Measurements from ENCODE around the gene PRKCA.

PRKCA gene

DNA sequence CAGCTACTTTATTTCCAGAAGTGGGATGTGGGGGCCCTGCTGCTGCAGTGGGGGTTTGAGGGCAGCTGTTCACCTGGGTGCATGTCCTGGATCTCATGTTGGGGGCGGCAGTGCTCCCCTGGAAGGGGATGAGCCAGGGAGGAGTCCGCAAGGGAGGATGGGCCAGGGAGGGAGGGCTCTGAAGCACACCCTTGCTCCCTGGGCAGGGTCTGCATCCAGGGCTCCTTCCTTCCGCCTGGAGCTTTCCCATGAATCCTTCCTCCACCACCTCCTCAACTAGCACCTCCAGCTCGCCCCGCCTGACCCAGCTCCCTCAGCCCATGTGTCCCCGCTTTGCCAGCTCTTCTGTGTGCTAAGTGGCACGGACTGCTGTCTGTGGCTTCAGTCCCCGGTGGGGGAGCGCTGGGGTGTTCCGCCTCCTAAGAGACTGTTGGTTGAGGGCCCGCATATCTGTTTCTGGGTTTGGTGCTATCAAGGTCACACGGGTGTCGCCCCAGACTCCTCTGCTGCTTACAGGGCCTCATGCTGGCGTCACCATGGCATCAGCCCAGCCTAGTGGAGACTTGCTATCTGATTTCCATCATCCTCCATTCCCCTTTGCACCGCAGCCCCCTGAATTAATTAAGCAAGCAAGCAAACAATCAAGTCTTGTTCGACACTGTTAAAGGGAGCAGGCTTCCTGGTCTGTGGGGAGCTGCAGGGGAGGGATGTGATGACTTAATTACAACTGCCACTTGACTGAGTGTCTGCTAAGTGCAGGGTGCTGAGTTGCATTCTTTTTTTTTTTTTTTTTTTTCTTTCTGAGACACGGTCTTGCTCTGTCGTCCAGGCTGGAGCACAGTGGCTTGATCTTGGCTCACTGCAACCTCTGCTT lies 71.8 kb downstream of the PRKCA start:
- no peak overlapping the region for H3K4me3 ChIP-seq (ENCODE audit: low read depth in 1 of 2, low read length in 2 of 2)
- peaks cover 9% of the 10 kb centered on the region for H3K4me1 ChIP-seq (ENCODE audit: insufficient read depth, low read length)
- no peak overlapping the region for H3K27ac ChIP-seq (ENCODE audit: low read depth, low read length)
- H3K9ac ChIP-seq (ENCODE audit: low read length) = no peak overlapping the region
- no peaks in the 10 kb centered on the region for H3K27me3 ChIP-seq (ENCODE audit: control insufficient read depth in 1 of 2, insufficient read depth in 2 of 2, low read length in 2 of 2)
- H3K9me3 ChIP-seq (ENCODE audit: low read length) = no peaks in the 10 kb centered on the region
- no peaks in the 10 kb centered on the region for H3K36me3 ChIP-seq (ENCODE audit: insufficient read depth, low read length)

DNA sequence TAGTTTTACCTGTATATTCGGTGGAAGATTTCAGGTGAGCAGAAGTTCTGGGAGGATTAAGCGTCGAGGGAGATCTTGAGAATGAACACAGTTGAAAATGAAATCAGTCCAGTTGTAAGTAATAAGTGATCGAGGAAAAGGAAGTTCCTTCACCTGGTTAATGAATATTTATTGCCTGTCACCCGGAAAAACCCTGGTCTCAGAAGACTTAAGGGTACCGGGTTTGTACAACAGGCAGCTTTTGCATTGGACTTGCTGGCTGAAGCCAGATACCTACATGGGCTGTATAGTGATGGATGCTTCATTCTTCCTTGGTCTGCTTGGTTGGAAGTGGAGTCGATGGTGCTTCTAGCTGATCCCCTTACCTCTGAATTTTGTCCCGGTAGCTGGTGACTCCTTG lies 72.7 kb downstream of the PRKCA start:
- Histone ChIP-seq H3K9ac (ENCODE audit: low read length) (no peak overlapping the region), H3K27ac (ENCODE audit: low read depth, low read length) (no peak overlapping the region), H3K27me3 (ENCODE audit: control insufficient read depth in 1 of 2, insufficient read depth in 2 of 2, low read length in 2 of 2) (no peaks in the 10 kb centered on the region), H3K9me3 (ENCODE audit: low read length) (no peaks in the 10 kb centered on the region), H3K36me3 (ENCODE audit: insufficient read depth, low read length) (no peaks in the 10 kb centered on the region), H3K4me3 (ENCODE audit: low read depth in 1 of 2, low read length in 2 of 2) (no peak overlapping the region), H3K4me1 (ENCODE audit: insufficient read depth, low read length) (peaks cover 9% of the 10 kb centered on the region)

DNA sequence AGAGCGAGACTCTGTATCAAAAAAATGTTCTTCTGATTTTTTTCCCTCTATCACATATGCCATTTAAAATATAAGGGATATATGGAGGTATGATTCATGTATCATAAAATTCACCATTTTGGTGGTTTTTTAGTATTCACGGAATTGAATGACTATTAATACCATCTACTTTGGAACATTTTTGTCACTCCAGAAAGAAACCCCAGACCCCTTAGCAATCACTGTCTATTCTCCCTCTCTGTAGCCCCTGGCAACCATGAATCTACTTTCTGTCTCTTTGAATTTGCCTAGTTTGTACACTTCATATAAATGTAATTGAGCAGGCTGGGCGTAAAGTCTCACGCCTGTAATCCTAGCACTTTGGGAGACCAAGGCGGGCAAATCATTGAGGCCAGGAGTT lies 75.9 kb downstream of the PRKCA start:
- Histone ChIP-seq H3K9me3 (ENCODE audit: low read length) (no peaks in the 10 kb centered on the region), H3K36me3 (ENCODE audit: insufficient read depth, low read length) (no peaks in the 10 kb centered on the region), H3K4me3 (ENCODE audit: low read depth in 1 of 2, low read length in 2 of 2) (no peak overlapping the region), H3K27ac (ENCODE audit: low read depth, low read length) (no peak overlapping the region), H3K9ac (ENCODE audit: low read length) (no peak overlapping the region), H3K4me1 (ENCODE audit: insufficient read depth, low read length) (peaks cover 13% of the 10 kb centered on the region), H3K27me3 (ENCODE audit: control insufficient read depth in 1 of 2, insufficient read depth in 2 of 2, low read length in 2 of 2) (no peaks in the 10 kb centered on the region)

DNA sequence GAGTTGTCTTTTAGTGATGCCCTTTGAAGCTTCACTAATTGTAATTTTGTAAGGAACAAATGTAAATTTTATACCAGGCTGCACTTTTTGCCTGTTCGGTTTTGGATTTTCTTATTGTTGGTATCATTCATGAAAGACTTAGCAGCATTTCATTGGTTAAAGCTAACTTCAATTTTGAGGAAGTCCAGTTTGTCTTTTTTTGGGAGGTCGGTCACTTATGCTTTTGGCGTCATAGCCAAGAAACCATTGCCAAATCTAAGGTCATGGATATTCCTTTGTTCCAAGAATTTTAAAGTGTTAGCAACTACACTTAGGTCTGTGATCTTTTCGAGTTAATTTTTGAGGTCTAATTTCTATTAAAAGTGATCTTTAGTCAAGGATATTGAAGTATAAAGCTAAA lies 77.1 kb downstream of the PRKCA start:
- no peak overlapping the region for H3K27ac ChIP-seq (ENCODE audit: low read depth, low read length)
- H3K36me3 ChIP-seq (ENCODE audit: insufficient read depth, low read length) = no peaks in the 10 kb centered on the region
- H3K27me3 ChIP-seq (ENCODE audit: control insufficient read depth in 1 of 2, insufficient read depth in 2 of 2, low read length in 2 of 2) = no peaks in the 10 kb centered on the region
- H3K4me3 ChIP-seq (ENCODE audit: low read depth in 1 of 2, low read length in 2 of 2) = no peak overlapping the region
- peaks cover 14% of the 10 kb centered on the region for H3K4me1 ChIP-seq (ENCODE audit: insufficient read depth, low read length)
- no peaks in the 10 kb centered on the region for H3K9me3 ChIP-seq (ENCODE audit: low read length)
- H3K9ac ChIP-seq (ENCODE audit: low read length) = no peak overlapping the region

DNA sequence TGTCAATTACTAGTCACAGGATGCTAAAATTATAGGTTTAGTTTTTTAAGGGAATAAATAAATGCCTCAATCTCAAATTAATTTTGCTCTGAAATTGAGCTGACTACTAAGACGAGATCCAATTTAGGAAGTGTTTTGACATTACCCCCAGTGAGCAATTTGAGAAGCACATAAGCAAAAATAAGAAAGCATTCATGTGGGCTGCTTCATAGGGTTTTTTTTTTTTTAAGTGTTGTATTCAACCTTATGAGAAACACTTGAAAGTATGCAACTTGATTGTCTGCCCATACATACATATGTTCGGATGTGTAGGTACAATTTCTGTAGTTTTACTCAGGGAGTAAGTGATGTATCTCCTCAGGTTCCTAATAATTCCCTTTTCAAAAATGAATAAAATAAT lies 77.6 kb downstream of the PRKCA start:
- Histone ChIP-seq H3K9me3 (ENCODE audit: low read length) (no peaks in the 10 kb centered on the region), H3K27me3 (ENCODE audit: control insufficient read depth in 1 of 2, insufficient read depth in 2 of 2, low read length in 2 of 2) (no peaks in the 10 kb centered on the region), H3K9ac (ENCODE audit: low read length) (no peak overlapping the region), H3K4me1 (ENCODE audit: insufficient read depth, low read length) (peaks cover 14% of the 10 kb centered on the region), H3K36me3 (ENCODE audit: insufficient read depth, low read length) (no peaks in the 10 kb centered on the region), H3K4me3 (ENCODE audit: low read depth in 1 of 2, low read length in 2 of 2) (no peak overlapping the region), H3K27ac (ENCODE audit: low read depth, low read length) (no peak overlapping the region)

DNA sequence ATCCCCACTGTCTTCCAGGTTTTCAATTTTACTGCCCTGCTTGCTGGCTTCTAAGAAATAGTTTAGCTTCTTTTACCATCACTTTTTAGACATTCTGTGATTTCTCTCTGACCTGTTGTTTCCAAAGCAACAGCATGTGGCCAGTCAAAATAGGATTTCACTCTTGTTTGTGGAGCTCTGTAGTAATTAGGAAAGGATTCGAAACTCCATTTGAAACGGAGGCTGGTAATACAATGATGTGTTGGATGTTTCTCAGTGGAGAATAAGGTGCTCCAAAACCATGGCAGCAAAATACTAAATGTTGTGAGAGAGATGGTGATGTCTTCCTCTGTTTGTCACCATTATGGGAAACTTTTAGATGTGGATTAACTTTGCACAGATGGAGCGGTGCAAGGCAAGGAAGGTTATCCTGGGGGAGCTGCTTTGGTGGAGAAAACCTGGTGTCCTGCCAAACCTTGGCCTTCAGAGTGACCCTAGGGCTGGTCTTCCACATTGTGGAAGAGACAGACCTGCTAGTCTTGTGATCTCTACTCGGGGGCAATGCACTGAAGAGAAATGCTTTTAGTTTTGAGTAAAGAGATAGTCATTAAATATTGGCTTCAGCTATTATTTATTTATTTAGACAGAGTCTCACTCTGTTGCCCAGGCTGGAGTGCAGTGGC lies 79.4 kb downstream of the PRKCA start:
- H3K27me3 ChIP-seq (ENCODE audit: control insufficient read depth in 1 of 2, insufficient read depth in 2 of 2, low read length in 2 of 2) = no peaks in the 10 kb centered on the region
- no peaks in the 10 kb centered on the region for H3K9me3 ChIP-seq (ENCODE audit: low read length)
- H3K27ac ChIP-seq (ENCODE audit: low read depth, low read length) = no peak overlapping the region

DNA sequence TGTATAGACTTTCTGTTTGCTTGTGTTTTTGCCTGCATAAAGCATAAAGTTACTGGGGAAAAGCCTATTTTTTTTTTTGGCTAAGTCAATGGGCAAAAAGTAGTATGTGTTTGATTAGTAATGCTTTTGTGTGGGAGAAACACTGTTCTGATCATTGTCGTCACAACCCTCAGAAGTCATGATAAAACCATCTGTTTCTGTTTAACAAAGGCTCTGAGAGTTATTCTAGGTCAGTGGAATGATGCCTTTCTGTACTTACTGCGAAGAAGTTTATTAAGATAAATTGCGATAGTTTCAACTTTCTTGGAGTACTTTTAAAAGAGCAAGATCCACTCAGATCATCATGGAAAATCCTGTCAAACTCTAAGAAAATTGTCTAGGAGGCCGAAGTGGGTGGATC lies 80.9 kb downstream of the PRKCA start:
- Histone ChIP-seq H3K36me3 (ENCODE audit: insufficient read depth, low read length) (no peaks in the 10 kb centered on the region), H3K9ac (ENCODE audit: low read length) (no peak overlapping the region), H3K27ac (ENCODE audit: low read depth, low read length) (no peak overlapping the region), H3K27me3 (ENCODE audit: control insufficient read depth in 1 of 2, insufficient read depth in 2 of 2, low read length in 2 of 2) (no peaks in the 10 kb centered on the region), H3K9me3 (ENCODE audit: low read length) (no peaks in the 10 kb centered on the region), H3K4me1 (ENCODE audit: insufficient read depth, low read length) (peaks cover 4% of the 10 kb centered on the region), H3K4me3 (ENCODE audit: low read depth in 1 of 2, low read length in 2 of 2) (no peak overlapping the region)

More for the DNA sequence above, 79.4 kb downstream of the PRKCA start:
- Histone ChIP-seq H3K4me1 (ENCODE audit: insufficient read depth, low read length) (peaks cover 4% of the 10 kb centered on the region), H3K36me3 (ENCODE audit: insufficient read depth, low read length) (no peaks in the 10 kb centered on the region), H3K9ac (ENCODE audit: low read length) (no peak overlapping the region), H3K4me3 (ENCODE audit: low read depth in 1 of 2, low read length in 2 of 2) (no peak overlapping the region)

DNA sequence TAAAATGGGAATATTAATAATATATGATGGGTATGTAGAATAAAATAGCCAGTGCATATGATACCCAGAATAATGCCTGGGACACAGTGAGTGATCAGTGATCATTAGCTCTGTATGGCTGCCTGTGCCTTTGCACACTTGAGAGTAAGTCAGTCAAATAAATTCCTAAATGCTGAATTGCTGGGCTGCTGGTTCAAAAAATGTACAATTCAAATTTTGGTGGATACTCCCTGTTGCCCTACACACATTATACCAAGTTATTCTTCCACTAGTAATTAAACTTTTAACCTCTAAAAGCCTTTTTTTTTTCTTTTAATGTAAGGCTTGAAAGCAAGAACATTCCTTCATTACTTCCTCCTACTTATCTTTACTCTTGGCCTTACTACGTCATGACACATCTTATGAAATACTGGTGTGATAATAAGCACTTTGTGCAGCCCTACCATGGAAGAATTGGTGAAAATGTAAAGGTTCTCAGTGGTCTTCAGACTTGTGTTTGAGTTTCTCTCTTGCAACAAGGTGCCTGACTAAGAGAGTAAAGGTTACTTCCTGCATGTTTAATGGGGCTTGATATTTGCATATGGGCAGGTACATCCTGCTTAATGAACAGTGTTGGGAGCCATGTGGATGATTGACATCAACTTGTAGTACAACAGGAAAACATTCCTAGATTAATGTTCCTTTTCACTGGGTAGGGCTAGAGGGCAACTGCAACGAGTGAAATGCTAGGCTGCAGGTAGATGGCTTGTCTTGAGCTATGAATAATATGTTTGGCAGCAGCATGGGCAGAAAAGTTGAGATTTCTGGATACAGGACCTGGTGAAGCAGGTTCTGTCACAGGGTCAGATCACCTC lies 84.3 kb downstream of the PRKCA start:
- Histone ChIP-seq H3K4me3 (ENCODE audit: low read depth in 1 of 2, low read length in 2 of 2) (no peak overlapping the region), H3K9me3 (ENCODE audit: low read length) (no peaks in the 10 kb centered on the region), H3K4me1 (ENCODE audit: insufficient read depth, low read length) (peaks cover 4% of the 10 kb centered on the region), H3K27me3 (ENCODE audit: control insufficient read depth in 1 of 2, insufficient read depth in 2 of 2, low read length in 2 of 2) (no peaks in the 10 kb centered on the region), H3K36me3 (ENCODE audit: insufficient read depth, low read length) (no peaks in the 10 kb centered on the region), H3K9ac (ENCODE audit: low read length) (no peak overlapping the region), H3K27ac (ENCODE audit: low read depth, low read length) (no peak overlapping the region)

DNA sequence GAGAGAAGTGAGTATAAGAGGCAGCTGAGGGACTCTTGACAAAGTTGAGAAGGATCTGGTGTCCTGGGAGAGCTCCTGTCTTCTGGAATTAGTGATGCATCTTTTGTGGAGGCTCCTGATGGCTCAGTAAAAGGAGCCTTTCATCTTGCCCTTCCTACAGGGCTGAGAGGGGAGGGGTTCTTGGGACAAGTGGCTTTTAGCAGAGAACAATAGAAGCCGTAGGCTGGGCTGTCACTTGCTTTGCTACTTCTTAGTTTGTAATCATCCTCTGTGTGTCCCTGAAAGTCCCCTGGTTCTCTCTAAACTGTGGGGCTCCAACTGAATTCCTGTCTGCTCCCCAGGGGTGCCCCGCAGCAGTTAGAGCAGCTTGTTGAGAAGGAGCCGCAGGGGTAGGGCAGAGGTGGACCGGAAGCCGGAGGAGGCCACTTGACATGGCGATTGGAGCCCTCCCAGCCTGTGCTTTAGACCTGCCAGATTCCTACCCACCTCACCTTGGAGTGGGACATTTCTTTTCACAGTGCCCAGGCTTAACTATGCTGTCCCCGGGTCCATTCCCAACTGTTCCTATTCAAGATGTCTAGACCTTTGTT lies 85.1 kb downstream of the PRKCA start:
- H3K36me3 ChIP-seq (ENCODE audit: insufficient read depth, low read length) = no peaks in the 10 kb centered on the region
- H3K9ac ChIP-seq (ENCODE audit: low read length) = no peak overlapping the region
- H3K4me1 ChIP-seq (ENCODE audit: insufficient read depth, low read length) = peaks cover 4% of the 10 kb centered on the region
- no peak overlapping the region for H3K27ac ChIP-seq (ENCODE audit: low read depth, low read length)
- no peak overlapping the region for H3K4me3 ChIP-seq (ENCODE audit: low read depth in 1 of 2, low read length in 2 of 2)
- H3K27me3 ChIP-seq (ENCODE audit: control insufficient read depth in 1 of 2, insufficient read depth in 2 of 2, low read length in 2 of 2) = no peaks in the 10 kb centered on the region
- H3K9me3 ChIP-seq (ENCODE audit: low read length) = no peaks in the 10 kb centered on the region

DNA sequence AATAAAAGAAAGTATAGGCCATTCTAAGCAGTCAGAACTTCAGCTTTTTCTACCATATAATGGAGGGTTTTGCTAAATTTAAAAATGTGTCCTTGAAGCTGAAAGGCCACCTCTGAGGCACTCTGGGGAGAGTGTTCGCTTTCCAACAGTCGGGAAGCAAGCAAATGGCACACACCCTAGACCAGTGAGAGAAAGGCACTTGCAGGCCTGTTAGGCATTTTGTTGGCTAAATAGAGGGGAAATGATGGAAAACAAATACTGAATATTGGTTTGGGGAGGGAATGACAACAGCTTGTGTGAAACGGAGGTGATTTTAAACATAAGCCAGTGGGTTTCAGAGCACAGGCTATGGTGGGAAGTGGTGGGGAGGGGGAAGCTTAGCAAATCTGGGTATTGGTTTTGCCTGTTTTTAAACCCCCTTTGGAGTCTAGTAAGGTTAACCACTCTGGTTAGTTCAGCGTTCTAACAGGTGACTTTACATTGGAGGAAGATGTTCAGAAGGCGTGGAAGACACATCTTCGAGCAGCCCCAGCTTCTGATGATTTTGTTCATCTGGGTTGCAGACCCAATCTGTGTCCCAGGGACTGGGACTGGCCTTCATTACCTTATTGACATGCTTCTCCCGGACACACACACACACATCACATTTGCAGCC lies 90.5 kb downstream of the PRKCA start:
- no peak overlapping the region for H3K27ac ChIP-seq (ENCODE audit: low read depth, low read length)
- no peaks in the 10 kb centered on the region for H3K9me3 ChIP-seq (ENCODE audit: low read length)
- no peaks in the 10 kb centered on the region for H3K36me3 ChIP-seq (ENCODE audit: insufficient read depth, low read length)
- H3K27me3 ChIP-seq (ENCODE audit: control insufficient read depth in 1 of 2, insufficient read depth in 2 of 2, low read length in 2 of 2) = no peaks in the 10 kb centered on the region
- no peak overlapping the region for H3K4me3 ChIP-seq (ENCODE audit: low read depth in 1 of 2, low read length in 2 of 2)
- H3K9ac ChIP-seq (ENCODE audit: low read length) = no peak overlapping the region
- peaks cover 10% of the 10 kb centered on the region for H3K4me1 ChIP-seq (ENCODE audit: insufficient read depth, low read length)

DNA sequence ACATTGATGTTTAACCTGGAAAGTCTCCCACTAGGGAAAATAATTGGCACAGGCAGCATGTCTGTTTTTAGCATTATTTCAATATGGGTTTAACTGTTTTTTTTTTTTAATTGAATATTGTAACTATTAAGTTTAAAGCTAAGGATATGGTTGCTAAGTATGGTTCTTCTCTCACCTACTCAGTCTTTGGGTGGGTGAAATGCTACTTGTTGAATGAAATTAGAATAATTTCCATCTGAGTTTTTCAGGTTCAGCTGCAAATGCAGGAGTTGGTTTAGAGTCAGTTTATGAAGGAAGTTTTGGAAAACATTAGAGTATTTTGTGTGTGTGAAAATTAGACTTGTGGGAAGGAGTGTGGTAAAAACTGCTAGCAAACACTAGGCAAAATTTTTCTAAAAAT lies 93.5 kb downstream of the PRKCA start:
- no peak overlapping the region for H3K4me3 ChIP-seq (ENCODE audit: low read depth in 1 of 2, low read length in 2 of 2)
- H3K4me1 ChIP-seq (ENCODE audit: insufficient read depth, low read length) = peaks cover 10% of the 10 kb centered on the region
- H3K27me3 ChIP-seq (ENCODE audit: control insufficient read depth in 1 of 2, insufficient read depth in 2 of 2, low read length in 2 of 2) = no peaks in the 10 kb centered on the region
- no peaks in the 10 kb centered on the region for H3K36me3 ChIP-seq (ENCODE audit: insufficient read depth, low read length)
- H3K9me3 ChIP-seq (ENCODE audit: low read length) = no peaks in the 10 kb centered on the region
- H3K9ac ChIP-seq (ENCODE audit: low read length) = no peak overlapping the region
- H3K27ac ChIP-seq (ENCODE audit: low read depth, low read length) = no peak overlapping the region
